ENCODE results near the gene TRAF3IP1.

Gene TRAF3IP1

DNA sequence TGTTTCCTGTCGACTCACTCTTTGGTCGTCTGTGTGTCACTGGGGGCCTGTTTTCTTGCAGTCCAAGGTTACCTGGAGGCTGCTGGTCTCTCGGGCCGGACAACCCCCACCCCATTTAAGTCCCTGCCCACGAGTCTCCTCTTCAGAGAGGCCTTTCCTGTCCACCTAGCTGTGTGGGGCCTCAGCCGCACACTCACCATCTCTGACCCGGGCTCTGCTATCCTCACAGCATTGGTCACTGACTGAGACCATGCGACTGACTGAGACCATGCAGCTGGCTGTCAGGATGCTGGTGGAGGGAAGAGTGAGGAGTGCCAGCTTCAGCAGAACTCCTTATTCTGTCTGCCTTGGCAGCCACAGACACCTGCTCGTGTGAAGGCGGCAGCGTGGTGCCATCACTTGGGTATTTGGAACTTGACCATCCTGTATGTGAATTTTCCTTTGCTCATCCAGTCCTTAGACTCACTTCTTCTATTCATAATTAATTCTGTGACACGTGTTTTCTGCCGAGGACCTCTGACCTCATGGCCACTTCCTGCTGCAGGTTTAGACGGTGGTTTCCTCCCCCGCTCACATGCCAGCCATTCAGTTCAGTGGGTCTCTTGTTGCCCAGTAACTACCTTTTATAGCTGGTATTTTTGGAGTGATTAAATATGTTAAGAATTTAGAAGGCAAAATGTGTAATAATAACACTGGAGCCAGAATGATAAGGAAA lies 58.9 kb downstream of the TRAF3IP1 start:
- no peaks in the 10 kb centered on the region for H3K27me3 ChIP-seq (ENCODE audit: insufficient read depth, low read depth, severe bottlenecking)
- no peak for DNase-seq
- no peaks in the 10 kb centered on the region for H3K9me3 ChIP-seq (ENCODE audit: severe bottlenecking)
- no peak overlapping the region for H3K27ac ChIP-seq
- no peak overlapping the region for H3K4me3 ChIP-seq (ENCODE audit: low read depth, low read length)
- no peaks in the 10 kb centered on the region; the same call in 1 of the 2 replicates for H3K36me3 ChIP-seq
- TF ChIP-seq, protein P1, sequence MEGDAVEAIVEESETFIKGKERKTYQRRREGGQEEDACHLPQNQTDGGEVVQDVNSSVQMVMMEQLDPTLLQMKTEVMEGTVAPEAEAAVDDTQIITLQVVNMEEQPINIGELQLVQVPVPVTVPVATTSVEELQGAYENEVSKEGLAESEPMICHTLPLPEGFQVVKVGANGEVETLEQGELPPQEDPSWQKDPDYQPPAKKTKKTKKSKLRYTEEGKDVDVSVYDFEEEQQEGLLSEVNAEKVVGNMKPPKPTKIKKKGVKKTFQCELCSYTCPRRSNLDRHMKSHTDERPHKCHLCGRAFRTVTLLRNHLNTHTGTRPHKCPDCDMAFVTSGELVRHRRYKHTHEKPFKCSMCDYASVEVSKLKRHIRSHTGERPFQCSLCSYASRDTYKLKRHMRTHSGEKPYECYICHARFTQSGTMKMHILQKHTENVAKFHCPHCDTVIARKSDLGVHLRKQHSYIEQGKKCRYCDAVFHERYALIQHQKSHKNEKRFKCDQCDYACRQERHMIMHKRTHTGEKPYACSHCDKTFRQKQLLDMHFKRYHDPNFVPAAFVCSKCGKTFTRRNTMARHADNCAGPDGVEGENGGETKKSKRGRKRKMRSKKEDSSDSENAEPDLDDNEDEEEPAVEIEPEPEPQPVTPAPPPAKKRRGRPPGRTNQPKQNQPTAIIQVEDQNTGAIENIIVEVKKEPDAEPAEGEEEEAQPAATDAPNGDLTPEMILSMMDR (IDR thresholded peaks at IDR 0.05; ENCODE audit: low read depth, low read length), result no peak

DNA sequence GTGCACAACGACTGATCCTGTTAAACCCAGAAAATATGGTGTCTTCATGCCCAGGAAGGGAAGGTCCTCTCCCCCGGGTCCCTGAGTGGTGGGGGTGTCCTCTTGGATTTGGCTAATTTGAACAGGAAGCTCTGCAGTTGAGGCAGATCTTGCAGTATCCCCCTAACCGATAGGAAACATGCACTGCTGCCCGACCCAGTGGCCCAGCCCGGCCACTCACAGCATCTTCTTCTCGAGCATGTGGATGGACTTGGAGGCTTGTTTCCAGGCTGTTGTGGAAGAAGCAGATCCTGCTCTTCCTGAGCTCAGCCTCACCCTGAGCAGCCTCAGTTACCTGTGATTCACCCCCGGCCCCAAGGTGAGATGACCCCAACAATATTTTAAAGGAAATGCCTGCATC lies 60.0 kb downstream of the TRAF3IP1 start:
- no peak overlapping the region for H3K27ac ChIP-seq
- no peaks in the 10 kb centered on the region for H3K27me3 ChIP-seq (ENCODE audit: insufficient read depth, low read depth, severe bottlenecking)
- no peaks in the 10 kb centered on the region; the same call in 1 of the 2 replicates for H3K36me3 ChIP-seq
- no peaks in the 10 kb centered on the region for H3K9me3 ChIP-seq (ENCODE audit: severe bottlenecking)
- TF ChIP-seq, protein P1 (IDR thresholded peaks at IDR 0.05; ENCODE audit: low read depth, low read length), result no peak
- H3K4me3 ChIP-seq (ENCODE audit: low read depth, low read length), result no peak overlapping the region
- no peak for DNase-seq

DNA sequence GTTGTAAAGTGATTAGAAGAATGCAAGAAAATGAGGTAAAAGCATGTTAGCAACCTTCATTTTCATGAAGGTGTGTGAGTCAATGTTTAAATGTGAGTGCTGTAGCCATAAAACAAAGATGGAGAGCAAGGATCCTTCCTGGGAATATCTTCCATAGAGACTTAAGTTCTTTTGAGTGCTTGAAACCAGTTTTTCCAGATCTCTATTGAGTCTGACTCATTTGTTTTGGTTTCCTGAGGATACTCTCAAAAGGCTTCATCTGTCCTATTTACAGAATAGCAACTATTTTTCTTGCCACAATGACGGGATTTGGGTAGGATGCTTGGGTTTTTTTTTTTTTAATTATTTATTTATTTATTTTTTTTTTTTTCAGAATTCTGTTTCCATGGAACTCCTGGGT lies 60.5 kb downstream of the TRAF3IP1 start:
- H3K4me3 ChIP-seq (ENCODE audit: low read depth, low read length), result no peak overlapping the region
- no peak for DNase-seq

DNA sequence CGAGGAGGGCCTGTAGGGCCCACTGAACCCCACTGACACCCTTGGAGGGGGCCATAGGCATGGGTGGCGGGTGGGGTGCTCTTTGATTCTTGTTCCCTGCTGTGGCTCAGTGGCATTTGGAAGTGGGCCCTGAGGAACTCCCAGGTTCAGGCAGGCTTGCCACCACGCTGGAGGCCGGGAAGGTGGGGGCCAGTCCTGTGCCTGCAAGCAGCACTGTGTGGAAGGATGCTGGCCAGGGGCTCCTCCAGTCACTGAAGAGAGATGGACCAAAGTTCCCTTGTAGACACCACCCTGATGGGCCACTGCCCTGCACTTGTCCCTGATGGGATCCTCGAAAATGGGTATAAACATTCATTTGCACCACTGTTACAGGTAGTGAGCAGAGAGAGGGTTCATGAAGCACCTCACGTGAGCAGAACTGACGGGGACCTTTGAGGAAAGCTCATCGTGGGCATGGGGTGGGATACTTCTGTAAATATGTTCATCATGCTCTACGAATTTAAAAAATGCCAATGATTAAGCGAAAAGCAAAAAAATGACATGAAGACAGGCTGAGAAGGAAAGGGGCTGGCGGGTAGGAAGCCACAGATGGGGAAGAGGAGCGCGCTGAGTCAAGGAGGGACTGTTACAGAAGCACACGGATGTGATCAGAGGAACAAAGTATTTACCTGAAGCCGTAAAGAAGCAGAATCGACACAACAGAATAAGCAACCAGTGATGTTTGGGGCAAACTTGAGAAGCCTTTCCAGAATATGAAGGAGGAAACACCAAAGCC lies 61.2 kb downstream of the TRAF3IP1 start:
- DNase-seq, result no peak
- H3K9me3 ChIP-seq (ENCODE audit: severe bottlenecking), result no peaks in the 10 kb centered on the region
- TF ChIP-seq, protein P1 (IDR thresholded peaks at IDR 0.05; ENCODE audit: low read depth, low read length), result no peak
- H3K4me3 ChIP-seq (ENCODE audit: low read depth, low read length), result no peak overlapping the region
- no peaks in the 10 kb centered on the region for H3K27me3 ChIP-seq (ENCODE audit: insufficient read depth, low read depth, severe bottlenecking)
- H3K27ac ChIP-seq, result no peak overlapping the region
- H3K36me3 ChIP-seq, result no peaks in the 10 kb centered on the region; the same call in 1 of the 2 replicates

More for the DNA sequence above, 60.5 kb downstream of the TRAF3IP1 start:
- TF ChIP-seq, protein P1 (IDR thresholded peaks at IDR 0.05; ENCODE audit: low read depth, low read length), result no peak
- no peaks in the 10 kb centered on the region; the same call in 1 of the 2 replicates for H3K36me3 ChIP-seq
- H3K27ac ChIP-seq, result no peak overlapping the region
- H3K27me3 ChIP-seq (ENCODE audit: insufficient read depth, low read depth, severe bottlenecking), result no peaks in the 10 kb centered on the region
- H3K9me3 ChIP-seq (ENCODE audit: severe bottlenecking), result no peaks in the 10 kb centered on the region

DNA sequence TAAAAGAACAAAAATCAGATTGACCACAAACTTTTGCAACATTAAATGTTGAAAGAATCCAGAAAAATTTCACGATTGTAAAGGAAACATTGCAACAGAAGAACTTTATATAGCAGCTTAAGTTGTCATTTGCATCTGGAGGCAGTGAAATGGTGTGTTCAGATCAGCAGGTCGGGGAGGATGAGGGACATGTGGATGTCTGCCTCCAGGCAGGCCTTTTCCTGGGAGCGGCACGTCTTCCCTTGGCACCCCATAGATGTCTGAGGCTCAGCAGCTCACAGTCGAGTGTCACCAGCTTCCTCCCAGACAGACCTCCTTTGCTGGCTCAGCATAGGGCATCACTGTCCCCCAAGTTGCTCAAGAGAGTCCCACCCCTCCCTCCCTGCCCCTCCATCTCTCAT lies 62.1 kb downstream of the TRAF3IP1 start:
- H3K4me3 ChIP-seq (ENCODE audit: low read depth, low read length), result no peak overlapping the region
- no peak for DNase-seq
- no peaks in the 10 kb centered on the region for H3K27me3 ChIP-seq (ENCODE audit: insufficient read depth, low read depth, severe bottlenecking)
- H3K36me3 ChIP-seq, result no peaks in the 10 kb centered on the region; the same call in 1 of the 2 replicates
- no peak overlapping the region for H3K27ac ChIP-seq
- no peaks in the 10 kb centered on the region for H3K9me3 ChIP-seq (ENCODE audit: severe bottlenecking)
- TF ChIP-seq, protein P1 (IDR thresholded peaks at IDR 0.05; ENCODE audit: low read depth, low read length), result no peak

All from WERI-Rb-1 (cell line).